ENCODE measurements around the gene TRMT10C. TPM values are rescaled to one million over a fixed set of nuclear protein-coding genes. Genes with fewer than 3 reads are reported as not detected.

Gene TRMT10C
- total and polyA plus RNA-seq, 9 of the 15 experiments (the other 6 are each of a cell fraction or from before 2014, with no cell fraction given) = 48.6 to 106 (median 63.9) TPM

DNA sequence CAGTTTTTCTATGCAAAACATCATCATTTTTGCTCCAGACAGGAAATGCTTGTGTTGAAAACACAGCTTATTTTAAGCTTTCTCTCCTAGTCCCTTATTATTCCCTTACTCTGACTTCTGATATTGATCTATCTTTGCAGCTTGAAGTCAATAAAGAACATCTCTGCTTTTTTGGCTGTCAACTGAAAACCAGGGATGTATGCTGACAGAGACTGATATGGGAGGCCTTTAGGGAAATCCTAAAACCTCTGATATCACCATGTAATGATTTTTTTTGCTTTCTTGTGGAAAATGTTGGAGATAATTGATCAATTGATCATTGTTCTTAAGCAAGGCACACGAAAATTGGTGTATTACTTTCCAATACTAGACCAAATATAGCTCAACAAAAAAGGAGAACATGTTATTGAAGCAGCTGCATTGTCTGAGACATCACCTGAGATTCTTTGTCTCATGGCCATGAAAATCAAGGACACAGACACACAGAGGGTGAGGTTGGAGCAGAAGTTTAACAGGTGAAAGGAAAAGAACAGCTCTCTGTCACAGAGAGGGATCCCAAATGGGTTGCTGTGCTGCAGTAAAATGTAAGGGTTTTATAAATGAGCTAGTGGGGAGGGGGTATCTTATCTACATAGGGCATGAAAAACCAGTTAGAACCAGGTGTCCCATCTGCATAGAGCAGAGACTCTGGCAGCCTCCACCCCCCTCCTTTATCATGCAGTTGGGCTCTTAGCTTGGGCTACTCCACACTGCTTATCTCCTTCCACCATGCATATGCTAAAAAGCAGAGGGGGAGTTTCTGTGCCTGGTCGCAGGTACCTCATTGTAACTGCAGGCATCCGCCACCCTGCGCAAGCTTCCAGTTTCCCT, 31.6 kb upstream of the TRMT10C start (continued):
- TF ChIP-seq, protein P1, sequence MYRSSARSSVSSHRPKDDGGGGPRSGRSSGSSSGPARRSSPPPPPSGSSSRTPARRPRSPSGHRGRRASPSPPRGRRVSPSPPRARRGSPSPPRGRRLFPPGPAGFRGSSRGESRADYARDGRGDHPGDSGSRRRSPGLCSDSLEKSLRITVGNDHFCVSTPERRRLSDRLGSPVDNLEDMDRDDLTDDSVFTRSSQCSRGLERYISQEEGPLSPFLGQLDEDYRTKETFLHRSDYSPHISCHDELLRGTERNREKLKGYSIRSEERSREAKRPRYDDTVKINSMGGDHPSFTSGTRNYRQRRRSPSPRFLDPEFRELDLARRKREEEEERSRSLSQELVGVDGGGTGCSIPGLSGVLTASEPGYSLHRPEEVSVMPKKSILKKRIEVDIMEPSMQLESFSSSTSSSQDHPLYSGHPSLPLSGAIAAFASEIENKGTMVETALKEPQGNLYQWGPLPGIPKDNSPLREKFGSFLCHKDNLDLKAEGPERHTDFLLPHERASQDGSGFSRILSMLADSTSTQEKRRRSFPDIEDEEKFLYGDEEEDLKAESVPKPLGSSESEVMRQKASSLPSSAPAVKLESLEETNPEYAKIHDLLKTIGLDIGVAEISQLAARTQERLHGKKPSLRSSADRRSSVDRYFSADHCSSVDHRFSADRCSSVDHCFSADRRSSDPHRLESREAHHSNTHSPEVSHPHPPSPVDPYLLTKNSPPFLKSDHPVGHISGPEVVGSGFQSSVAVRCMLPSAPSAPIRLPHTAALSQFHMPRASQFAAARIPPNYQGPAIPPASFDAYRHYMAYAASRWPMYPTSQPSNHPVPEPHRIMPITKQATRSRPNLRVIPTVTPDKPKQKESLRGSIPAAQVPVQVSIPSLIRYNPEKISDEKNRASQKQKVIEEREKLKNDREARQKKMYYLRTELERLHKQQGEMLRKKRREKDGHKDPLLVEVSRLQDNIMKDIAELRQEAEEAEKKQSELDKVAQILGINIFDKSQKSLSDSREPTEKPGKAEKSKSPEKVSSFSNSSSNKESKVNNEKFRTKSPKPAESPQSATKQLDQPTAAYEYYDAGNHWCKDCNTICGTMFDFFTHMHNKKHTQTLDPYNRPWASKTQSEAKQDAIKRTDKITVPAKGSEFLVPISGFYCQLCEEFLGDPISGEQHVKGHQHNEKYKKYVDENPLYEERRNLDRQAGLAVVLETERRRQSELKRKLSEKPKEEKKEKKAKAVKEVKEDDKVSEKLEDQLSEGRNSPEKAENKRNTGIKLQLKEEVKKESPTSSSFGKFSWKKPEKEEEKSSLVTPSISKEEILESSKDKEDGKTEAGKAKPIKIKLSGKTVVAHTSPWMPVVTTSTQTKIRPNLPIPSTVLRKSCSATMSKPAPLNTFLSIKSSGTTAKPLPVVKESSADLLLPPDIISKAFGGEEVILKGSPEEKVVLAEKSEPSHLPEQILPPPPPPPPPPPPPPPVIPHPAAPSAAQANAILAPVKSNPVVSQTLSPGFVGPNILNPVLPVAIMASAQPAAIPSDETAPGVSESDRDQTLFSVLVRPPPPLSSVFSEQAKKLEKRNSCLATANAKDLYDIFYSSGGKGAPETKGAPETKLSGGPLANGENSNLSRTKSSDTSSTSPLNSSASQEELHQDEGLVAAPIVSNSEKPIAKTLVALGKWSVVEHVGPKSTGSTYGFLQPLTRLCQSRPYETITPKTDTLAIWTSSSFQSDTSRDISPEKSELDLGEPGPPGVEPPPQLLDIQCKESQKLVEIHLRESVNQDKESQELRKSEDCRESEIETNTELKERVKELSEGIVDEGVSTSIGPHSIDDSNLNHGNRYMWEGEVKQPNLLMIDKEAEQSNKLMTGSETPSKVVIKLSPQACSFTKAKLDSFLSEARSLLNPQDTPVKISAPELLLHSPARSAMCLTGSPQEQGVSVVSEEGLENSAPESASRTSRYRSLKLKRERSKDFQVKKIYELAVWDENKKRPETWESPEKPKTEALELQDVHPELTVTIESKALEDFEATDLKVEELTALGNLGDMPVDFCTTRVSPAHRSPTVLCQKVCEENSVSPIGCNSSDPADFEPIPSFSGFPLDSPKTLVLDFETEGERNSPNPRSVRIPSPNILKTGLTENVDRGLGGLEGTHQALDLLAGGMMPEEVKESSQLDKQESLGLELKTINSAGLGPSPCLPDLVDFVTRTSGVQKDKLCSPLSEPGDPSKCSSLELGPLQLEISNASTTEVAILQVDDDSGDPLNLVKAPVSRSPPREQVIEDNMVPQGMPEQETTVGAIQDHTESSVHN (IDR thresholded peaks at IDR 0.05; ENCODE audit: borderline replicate concordance in 1 of 2, low read depth in 1 of 2) = no peak
- TF ChIP-seq ATF7 (IDR thresholded peaks at IDR 0.05) (peak; percentile 76), TAF1 (IDR thresholded peaks at IDR 0.05; ENCODE audit: control insufficient read depth, extremely low read depth, insufficient read depth, low read length, severe bottlenecking) (peak; percentile 53), STAT5B (CRISPR knock-in tag; IDR thresholded peaks at IDR 0.05) (no peak), ETV6 (IDR thresholded peaks at IDR 0.05; ENCODE audit: borderline replicate concordance in 1 of 2, low read depth in 2 of 2, low read length in 1 of 2) (0 out of 4 replicates have a peak, but pooled peaks of 1 of the 2 experiments have one; percentile 53), ETV6 (CRISPR knock-in tag; IDR thresholded peaks at IDR 0.05; ENCODE audit: borderline replicate concordance) (no peak), ZNF12 (CRISPR knock-in tag; IDR thresholded peaks at IDR 0.05) (no peak), BRF2 (IDR thresholded peaks at IDR 0.05; ENCODE audit: borderline replicate concordance, insufficient read depth, insufficient read length) (no peak), ZNF778 (CRISPR knock-in tag; IDR thresholded peaks at IDR 0.05) (no peak), TCF3 (CRISPR knock-in tag; IDR thresholded peaks at IDR 0.05) (peak; percentile 97), POU5F1 (IDR thresholded peaks at IDR 0.05; ENCODE audit: borderline replicate concordance, low read depth, low read length, partially characterized antibody) (no peak), SRSF9 (IDR thresholded peaks at IDR 0.05; ENCODE audit: borderline replicate concordance, low read depth, low read length) (no peak), NEUROD1 (IDR thresholded peaks at IDR 0.05; ENCODE audit: borderline replicate concordance, low read depth, low read length, partially characterized antibody) (peak; percentile 68), TGIF2 (CRISPR knock-in tag; IDR thresholded peaks at IDR 0.05) (no peak), DIDO1 (tag; IDR thresholded peaks at IDR 0.05; ENCODE audit: low read depth) (no peak)
- TF ChIP-seq, protein P2, sequence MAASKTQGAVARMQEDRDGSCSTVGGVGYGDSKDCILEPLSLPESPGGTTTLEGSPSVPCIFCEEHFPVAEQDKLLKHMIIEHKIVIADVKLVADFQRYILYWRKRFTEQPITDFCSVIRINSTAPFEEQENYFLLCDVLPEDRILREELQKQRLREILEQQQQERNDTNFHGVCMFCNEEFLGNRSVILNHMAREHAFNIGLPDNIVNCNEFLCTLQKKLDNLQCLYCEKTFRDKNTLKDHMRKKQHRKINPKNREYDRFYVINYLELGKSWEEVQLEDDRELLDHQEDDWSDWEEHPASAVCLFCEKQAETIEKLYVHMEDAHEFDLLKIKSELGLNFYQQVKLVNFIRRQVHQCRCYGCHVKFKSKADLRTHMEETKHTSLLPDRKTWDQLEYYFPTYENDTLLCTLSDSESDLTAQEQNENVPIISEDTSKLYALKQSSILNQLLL (CRISPR knock-in tag; IDR thresholded peaks at IDR 0.05; ENCODE audit: borderline replicate concordance) = no peak
